K562 (cell line): Measurements from ENCODE around the gene TOPORS. TPM values are rescaled to one million over a fixed set of nuclear protein-coding genes. Genes with fewer than 3 reads are reported as not detected.

Experiments
- FOSL1 ChIP-seq: fragments of 200-800 bp; sonication (Bioruptor generic); conservative IDR thresholded peaks from 2 replicates; pipeline ENCODE4 v1.6.1; 2016; ENCODE audit warnings: missing genetic modification characterization, missing compliant biosample characterization
- HMG20A ChIP-seq: fragments of 450-650 bp; formaldehyde crosslinking; conservative IDR thresholded peaks from 2 replicates; pipeline ENCODE4 v1.4.0; 2020; ENCODE audit warnings: mild to moderate bottlenecking, mixed read lengths
- HMGN3 ChIP-seq: IDR thresholded peaks from 2 replicates; pipeline ENCODE4 v1.6.1; 2011; ENCODE audit warnings: borderline replicate concordance, low read depth, mild to moderate bottlenecking, mixed read lengths, low read length; ENCODE audit not compliant: insufficient read length; ENCODE audit errors: extremely low read depth
- MTA2 ChIP-seq: fragments of 450-650 bp; IDR thresholded peaks from 2 replicates; pipeline ENCODE4 v1.6.1; 2016; ENCODE audit warnings: low read depth
- MYC ChIP-seq, 2 experiments: fragments of 250-450 bp in 1 of 2; sonication (Bioruptor Pico) in 1 of 2; IDR thresholded peaks; 2 replicates each; pipeline versions ENCODE4 v1.5.1 to v1.6.1; 2012 to 2021; ENCODE audit warnings: low read depth in 2 of 2, borderline replicate concordance in 1 of 2, improper control_type of control experiment in 1 of 2, low read length in 1 of 2, mild to moderate bottlenecking in 1 of 2, moderate library complexity in 1 of 2
- NEUROD1 ChIP-seq: fragments of 150-350 bp; IDR thresholded peaks from 2 replicates; pipeline ENCODE4 v1.6.1; 2014; ENCODE audit warnings: borderline replicate concordance, low read length, low read depth; ENCODE audit not compliant: partially characterized antibody
- PPARD ChIP-seq: fragments of 250-450 bp; sonication (Bioruptor Pico); IDR thresholded peaks from 2 replicates; pipeline ENCODE4 v1.8.0; 2022; ENCODE audit warnings: inconsistent platforms, mild to moderate bottlenecking, moderate library complexity
- RAD21 ChIP-seq, 2 experiments: fragments of 250-450 bp in 1 of 2; fragments of 450-650 bp in 1 of 2; sonication (Bioruptor Pico) in 1 of 2; formaldehyde crosslinking in 1 of 2; IDR thresholded peaks in 1 of 2; conservative IDR thresholded peaks in 1 of 2; 2 replicates each; pipeline versions ENCODE4 v1.4.0 to v1.8.0; 2020 to 2022; ENCODE audit warnings: mild to moderate bottlenecking in 2 of 2, moderate library complexity in 1 of 2
- RBBP5 ChIP-seq: fragments of 200-600 bp; sonication (generic); IDR thresholded peaks from 2 replicates; pipeline ENCODE4 v1.6.1; 2012; ENCODE audit warnings: borderline replicate concordance, mild to moderate bottlenecking, low read length, control low read depth, inconsistent platforms; ENCODE audit not compliant: insufficient read depth, poor library complexity, severe bottlenecking
- RBM22 ChIP-seq: fragments of 200-400 bp; formaldehyde crosslinking; IDR thresholded peaks from 2 replicates; pipeline ENCODE4 v1.6.1; 2018; ENCODE audit warnings: low read length, low read depth; ENCODE audit not compliant: poor library complexity, severe bottlenecking
- RFX5 ChIP-seq: IDR thresholded peaks from 2 replicates; pipeline ENCODE4 v1.6.1; 2011; ENCODE audit warnings: low read depth, mild to moderate bottlenecking, improper control_type of control experiment, low read length
- TAF1 ChIP-seq: IDR thresholded peaks from 2 replicates; pipeline ENCODE4 v1.6.1; 2011; ENCODE audit warnings: mild to moderate bottlenecking, low read length, moderate library complexity; ENCODE audit not compliant: insufficient read depth, control insufficient read depth, severe bottlenecking; ENCODE audit errors: extremely low read depth
- polyA plus RNA-seq, 8 experiments: library from polyadenylated mRNA; depleted of rRNA in 4 of 8; stranded (reverse) in 5 of 8; unstranded in 3 of 8; fragments of >200 nt; fragmentation: Nextera tagmentation in 2 of 8; fragmentation: Illumina TruSeq in 1 of 8; extraction: Ambion mirVana in 2 of 8; extraction: Trizol in 1 of 8; gene quantifications; 2 replicates each; pipeline versions ENCODE4 v1.2.1 to v1.2.3, GENCODE V29; 2011 to 2014; ENCODE audit warnings: inconsistent platforms in 1 of 8, missing spikeins in 1 of 8
- total RNA-seq, 7 experiments: library from RNA; depleted of rRNA in 6 of 7; stranded (reverse); fragments of >200 nt in 6 of 7; fragmentation: Illumina TruSeq in 2 of 7; extraction: Trizol in 2 of 7; gene quantifications; 2 replicates each; pipeline versions ENCODE4 v1.2.1 to v1.2.3, GENCODE V29; 2011 to 2021; ENCODE audit warnings: low replicate concordance in 1 of 7
- TF ChIP-seq, protein P1 (sequence below): fragments of 200-400 bp; formaldehyde crosslinking; IDR thresholded peaks from 2 replicates; pipeline ENCODE4 v1.6.1; 2017; ENCODE audit warnings: mild to moderate bottlenecking, low read depth, low read length, moderate library complexity
- TF ChIP-seq, protein P2 (sequence below): fragments of 250-450 bp; sonication (Bioruptor Pico); IDR thresholded peaks from 2 replicates; pipeline ENCODE4 v1.8.0; 2022; ENCODE audit warnings: inconsistent platforms, mild to moderate bottlenecking, moderate library complexity, borderline replicate concordance
- TF ChIP-seq, protein P3 (sequence below): sonication (generic); formaldehyde crosslinking; IDR thresholded peaks from 2 replicates; pipeline ENCODE4 v1.4.0; 2020; ENCODE audit warnings: mild to moderate bottlenecking, missing genetic modification reagents

Gene TOPORS
- total and polyA plus RNA-seq, 9 of the 15 experiments (the other 6 are each of a cell fraction or from before 2014, with no cell fraction given), result 4.3 to 19.6 (median 9.9) TPM

DNA sequence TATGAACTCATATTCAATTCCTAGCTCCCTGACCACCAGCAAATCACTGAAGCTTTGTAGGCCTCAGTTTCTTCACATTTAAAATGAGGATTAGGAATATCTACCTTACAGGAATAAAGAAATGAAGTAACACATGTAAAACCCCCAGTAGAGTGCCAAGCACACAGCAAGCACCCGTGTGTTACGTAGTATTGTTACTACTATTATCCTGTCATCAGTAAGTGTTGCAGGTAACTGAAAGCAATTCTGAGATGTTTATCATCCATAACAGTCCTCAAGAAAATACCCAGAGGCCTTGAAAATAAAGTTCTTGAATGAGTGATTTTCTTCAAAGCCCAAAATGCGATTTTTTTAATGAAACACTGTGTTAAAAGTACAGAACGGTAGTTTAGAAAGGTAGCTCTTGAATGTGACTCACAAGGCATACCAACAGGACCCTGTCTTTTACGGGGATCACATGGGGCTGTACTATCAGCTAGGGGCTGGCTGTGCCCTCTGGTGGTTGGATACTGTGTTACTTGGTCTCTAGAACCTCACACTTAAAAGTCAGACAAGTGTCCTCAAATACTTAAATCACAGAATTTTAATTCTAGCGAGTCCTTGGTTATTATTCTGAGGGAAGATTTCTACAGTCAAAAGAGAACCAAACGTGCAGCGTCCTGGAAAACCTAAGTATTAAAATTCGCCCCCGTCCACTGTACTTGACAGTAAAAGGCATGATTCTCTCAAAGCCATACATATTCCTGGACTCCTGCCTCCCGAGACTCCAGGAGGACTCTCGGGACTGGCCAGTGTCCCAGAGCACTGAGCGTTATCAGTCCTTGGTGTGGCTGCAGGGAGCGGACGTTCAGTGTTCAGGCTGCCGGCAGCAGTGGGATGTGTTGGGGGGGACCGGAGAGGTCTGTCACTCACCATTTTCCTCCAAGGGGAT, 19.8 kb upstream of the TOPORS start (continued):
- TF ChIP-seq, protein P1, sequence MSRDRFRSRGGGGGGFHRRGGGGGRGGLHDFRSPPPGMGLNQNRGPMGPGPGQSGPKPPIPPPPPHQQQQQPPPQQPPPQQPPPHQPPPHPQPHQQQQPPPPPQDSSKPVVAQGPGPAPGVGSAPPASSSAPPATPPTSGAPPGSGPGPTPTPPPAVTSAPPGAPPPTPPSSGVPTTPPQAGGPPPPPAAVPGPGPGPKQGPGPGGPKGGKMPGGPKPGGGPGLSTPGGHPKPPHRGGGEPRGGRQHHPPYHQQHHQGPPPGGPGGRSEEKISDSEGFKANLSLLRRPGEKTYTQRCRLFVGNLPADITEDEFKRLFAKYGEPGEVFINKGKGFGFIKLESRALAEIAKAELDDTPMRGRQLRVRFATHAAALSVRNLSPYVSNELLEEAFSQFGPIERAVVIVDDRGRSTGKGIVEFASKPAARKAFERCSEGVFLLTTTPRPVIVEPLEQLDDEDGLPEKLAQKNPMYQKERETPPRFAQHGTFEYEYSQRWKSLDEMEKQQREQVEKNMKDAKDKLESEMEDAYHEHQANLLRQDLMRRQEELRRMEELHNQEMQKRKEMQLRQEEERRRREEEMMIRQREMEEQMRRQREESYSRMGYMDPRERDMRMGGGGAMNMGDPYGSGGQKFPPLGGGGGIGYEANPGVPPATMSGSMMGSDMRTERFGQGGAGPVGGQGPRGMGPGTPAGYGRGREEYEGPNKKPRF, result no peak
- peak; percentile 52 for TF ChIP-seq FOSL1 (tag)
- no peak for TF ChIP-seq NEUROD1
- no peak for TF ChIP-seq PPARD (CRISPR knock-in tag)
- no peak for TF ChIP-seq HMGN3
- no peak for TF ChIP-seq RBBP5
- TF ChIP-seq MTA2, result no peak
- TF ChIP-seq, protein P2, sequence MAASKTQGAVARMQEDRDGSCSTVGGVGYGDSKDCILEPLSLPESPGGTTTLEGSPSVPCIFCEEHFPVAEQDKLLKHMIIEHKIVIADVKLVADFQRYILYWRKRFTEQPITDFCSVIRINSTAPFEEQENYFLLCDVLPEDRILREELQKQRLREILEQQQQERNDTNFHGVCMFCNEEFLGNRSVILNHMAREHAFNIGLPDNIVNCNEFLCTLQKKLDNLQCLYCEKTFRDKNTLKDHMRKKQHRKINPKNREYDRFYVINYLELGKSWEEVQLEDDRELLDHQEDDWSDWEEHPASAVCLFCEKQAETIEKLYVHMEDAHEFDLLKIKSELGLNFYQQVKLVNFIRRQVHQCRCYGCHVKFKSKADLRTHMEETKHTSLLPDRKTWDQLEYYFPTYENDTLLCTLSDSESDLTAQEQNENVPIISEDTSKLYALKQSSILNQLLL, result no peak
- TF ChIP-seq, protein P3, sequence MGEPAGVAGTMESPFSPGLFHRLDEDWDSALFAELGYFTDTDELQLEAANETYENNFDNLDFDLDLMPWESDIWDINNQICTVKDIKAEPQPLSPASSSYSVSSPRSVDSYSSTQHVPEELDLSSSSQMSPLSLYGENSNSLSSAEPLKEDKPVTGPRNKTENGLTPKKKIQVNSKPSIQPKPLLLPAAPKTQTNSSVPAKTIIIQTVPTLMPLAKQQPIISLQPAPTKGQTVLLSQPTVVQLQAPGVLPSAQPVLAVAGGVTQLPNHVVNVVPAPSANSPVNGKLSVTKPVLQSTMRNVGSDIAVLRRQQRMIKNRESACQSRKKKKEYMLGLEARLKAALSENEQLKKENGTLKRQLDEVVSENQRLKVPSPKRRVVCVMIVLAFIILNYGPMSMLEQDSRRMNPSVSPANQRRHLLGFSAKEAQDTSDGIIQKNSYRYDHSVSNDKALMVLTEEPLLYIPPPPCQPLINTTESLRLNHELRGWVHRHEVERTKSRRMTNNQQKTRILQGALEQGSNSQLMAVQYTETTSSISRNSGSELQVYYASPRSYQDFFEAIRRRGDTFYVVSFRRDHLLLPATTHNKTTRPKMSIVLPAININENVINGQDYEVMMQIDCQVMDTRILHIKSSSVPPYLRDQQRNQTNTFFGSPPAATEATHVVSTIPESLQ (CRISPR knock-in tag), result no peak
- no peak for TF ChIP-seq TAF1
- TF ChIP-seq RBM22, result no peak
- no peak for TF ChIP-seq HMG20A (CRISPR knock-in tag)
- TF ChIP-seq MYC (IDR thresholded peaks at IDR 0.05; ENCODE audit: low read depth, low read length), result 0 out of 2 replicates have a peak, but pooled peaks have one; percentile 47
- TF ChIP-seq MYC (CRISPR knock-in tag; IDR thresholded peaks at IDR 0.05; ENCODE audit: borderline replicate concordance, low read depth), result no peak
- TF ChIP-seq RFX5, result no peak
- peak; percentile 50 to 68 for TF ChIP-seq RAD21 (CRISPR knock-in tag; conservative IDR thresholded peaks at IDR 0.05 in 1 of 2, IDR thresholded peaks at IDR 0.05 in 1 of 2)
